HCT116 (cell line): ENCODE data around the gene RTL10. TPM values are rescaled to one million over a fixed set of nuclear protein-coding genes. Genes with fewer than 3 reads are reported as not detected.

Experiments used
- ATAC-seq: fragments of 200-7000 bp; cut with Tn5 transposase; 2 replicates; pipeline ENCODE4 v1.9.1; 2020; ENCODE audit warnings: mild to moderate bottlenecking, moderate library complexity
- BruUV-seq: library from RNA; stranded (reverse); fragments of 400-500 nt; replicated peaks from 2 replicates; lab custom pipeline; 2021; lab: Mats Ljungman, UMichigan
- CTCF ChIA-PET: fragments of 300-600 bp; sonication (Branson Sonifier 250); formaldehyde crosslinking; loops from one replicate; lab custom pipeline; 2021; ENCODE audit warnings: antibody characterized with exemption; lab: Charles Lee
- POLR2A ChIA-PET: fragments of 300-600, 350-600 bp; sonication (Branson Sonifier 250); formaldehyde crosslinking; loops from one replicate; lab custom pipeline; 2021; ENCODE audit warnings: antibody characterized with exemption; lab: Charles Lee
- RAD21 ChIA-PET, 2 experiments: fragments of 300-600 bp; sonication (Branson Sonifier 250); formaldehyde crosslinking; loops; one replicate each; lab custom pipeline; 2023; ENCODE audit warnings: low total read pairs in 2 of 2; ENCODE audit not compliant: uncharacterized antibody in 2 of 2, unreplicated experiment in 2 of 2, low non-redundant PET in 1 of 2; lab: Charles Lee
- DNase-seq: peaks from one replicate; pipeline ENCODE4 v3.0.0-alpha.2; 2010; ENCODE audit warnings: low read depth, low spot score
- H2AFZ ChIP-seq: fragments of 200-600 bp; shearing (Covaris generic), sonication (generic); 2 replicates; pipeline ENCODE4 v1.6.1; 2017; ENCODE audit warnings: low read depth, mixed run types, mixed read lengths, antibody characterized with exemption, low read length; ENCODE audit not compliant: poor library complexity, severe bottlenecking
- H3K27ac ChIP-seq: 2 replicates; pipeline ENCODE4 v1.5.1; 2012; ENCODE audit warnings: low read depth, low read length
- H3K27me3 ChIP-seq: fragments of 200-600 bp; sonication (generic); 2 replicates; pipeline ENCODE4 v1.6.1; 2016; ENCODE audit warnings: mixed run types, low read length, mixed read lengths; ENCODE audit not compliant: insufficient read depth
- H3K36me3 ChIP-seq, 2 experiments: fragments of 200-500 bp in 1 of 2; fragments of 200-600 bp in 1 of 2; sonication (Bioruptor generic) in 1 of 2; sonication (generic) in 1 of 2; 2 replicates each; pipeline versions ENCODE4 v1.5.1 to v1.6.1; 2014 to 2016; ENCODE audit warnings: low read length in 2 of 2, inconsistent platforms in 1 of 2, mixed read lengths in 1 of 2, mixed run types in 1 of 2; ENCODE audit not compliant: insufficient read depth in 2 of 2, control insufficient read depth in 1 of 2
- H3K4me1 ChIP-seq, 2 experiments: fragments of 200-600 bp in 1 of 2; sonication (generic) in 1 of 2; 2 replicates each; pipeline versions ENCODE4 v1.5.1 to v1.6.1; 2012 to 2017; ENCODE audit warnings: low read length in 2 of 2, inconsistent platforms in 1 of 2, mild to moderate bottlenecking in 1 of 2, mixed read lengths in 1 of 2, mixed run types in 1 of 2, moderate library complexity in 1 of 2; ENCODE audit not compliant: insufficient read depth in 2 of 2, control insufficient read depth in 1 of 2
- H3K4me2 ChIP-seq: fragments of 200-600 bp; sonication (generic); 2 replicates; pipeline ENCODE4 v1.6.1; 2017; ENCODE audit warnings: mixed run types, low read length, mixed read lengths
- H3K4me3 ChIP-seq, 2 experiments: fragments of 200-600 bp in 1 of 2; sonication (generic) in 1 of 2; replicated peaks in 1 of 2; 2 replicates each; pipeline ENCODE4 v1.5.1; 2011 to 2016; ENCODE audit warnings: low read length in 2 of 2, control low read depth in 1 of 2, low read depth in 1 of 2, mild to moderate bottlenecking in 1 of 2, mixed read lengths in 1 of 2, mixed run types in 1 of 2
- H3K79me2 ChIP-seq: fragments of 200-600 bp; sonication (generic); 2 replicates; pipeline ENCODE4 v1.6.1; 2017; ENCODE audit warnings: mild to moderate bottlenecking, mixed run types, low read length, moderate library complexity, mixed read lengths; ENCODE audit not compliant: insufficient read depth
- H3K9ac ChIP-seq: fragments of 200-600 bp; sonication (generic); 2 replicates; pipeline ENCODE4 v1.6.1; 2016; ENCODE audit warnings: low read length, mixed read lengths
- H3K9me2 ChIP-seq: fragments of 200-600 bp; sonication (generic), shearing (Covaris generic); 2 replicates; pipeline ENCODE4 v1.6.1; 2017; ENCODE audit warnings: mixed run types, mild to moderate bottlenecking, moderate library complexity; ENCODE audit not compliant: insufficient read depth
- H3K9me3 ChIP-seq, 2 experiments: fragments of 200-500 bp in 1 of 2; fragments of 200-600 bp in 1 of 2; sonication (Bioruptor generic) in 1 of 2; sonication (generic) in 1 of 2; 2 replicates each; pipeline ENCODE4 v1.6.1; 2014 to 2017; ENCODE audit warnings: low read length in 2 of 2, mixed read lengths in 2 of 2, inconsistent platforms in 1 of 2, low read depth in 1 of 2, mild to moderate bottlenecking in 1 of 2, mixed run types in 1 of 2, moderate library complexity in 1 of 2; ENCODE audit not compliant: control insufficient read depth in 1 of 2, insufficient read depth in 1 of 2
- H4K20me1 ChIP-seq: fragments of 200-600 bp; sonication (generic), shearing (Covaris generic); 2 replicates; pipeline ENCODE4 v1.6.1; 2017; ENCODE audit warnings: mixed run types, mild to moderate bottlenecking, moderate library complexity; ENCODE audit not compliant: insufficient read depth
- CBX3 ChIP-seq: IDR thresholded peaks from 2 replicates; pipeline ENCODE4 v1.6.1; 2012; ENCODE audit warnings: low read depth
- EGR1 ChIP-seq: IDR thresholded peaks from 2 replicates; pipeline ENCODE4 v1.6.1; 2012; ENCODE audit warnings: low read depth
- ELF1 ChIP-seq: IDR thresholded peaks from 2 replicates; pipeline ENCODE4 v1.6.1; 2012; ENCODE audit warnings: low read depth, borderline replicate concordance
- EZH2 ChIP-seq: fragments of 200-600 bp; sonication (generic); IDR thresholded peaks from 2 replicates; pipeline ENCODE4 v1.6.1; 2017; ENCODE audit warnings: antibody characterized with exemption, mixed run types
- EZH2phosphoT487 ChIP-seq: fragments of 200-600 bp; IDR thresholded peaks from 2 replicates; pipeline ENCODE4 v1.6.1; 2018; ENCODE audit warnings: antibody characterized with exemption, borderline replicate concordance
- FOSL1 ChIP-seq: IDR thresholded peaks from 2 replicates; pipeline ENCODE4 v1.6.1; 2012; ENCODE audit warnings: low read depth
- JUND ChIP-seq: IDR thresholded peaks from 2 replicates; pipeline ENCODE4 v1.6.1; 2012
- POLR2A ChIP-seq: IDR thresholded peaks from 2 replicates; pipeline ENCODE4 v1.7.0; 2011; ENCODE audit warnings: borderline replicate concordance; ENCODE audit not compliant: insufficient read depth, insufficient read length; ENCODE audit errors: extremely low read depth
- POLR2AphosphoS5 ChIP-seq: IDR thresholded peaks from 2 replicates; pipeline ENCODE4 v1.6.1; 2011; ENCODE audit warnings: mild to moderate bottlenecking, low read depth, low read length, moderate library complexity
- RAD21 ChIP-seq: IDR thresholded peaks from 2 replicates; pipeline ENCODE4 v1.6.1; 2012; ENCODE audit warnings: low read depth, mild to moderate bottlenecking
- REST ChIP-seq: IDR thresholded peaks from 2 replicates; pipeline ENCODE4 v1.6.1; 2012; ENCODE audit warnings: low read depth
- SIN3A ChIP-seq: IDR thresholded peaks from 2 replicates; pipeline ENCODE4 v1.6.1; 2012; ENCODE audit warnings: low read depth
- SRF ChIP-seq: IDR thresholded peaks from 2 replicates; pipeline ENCODE4 v1.6.1; 2012; ENCODE audit warnings: low read depth
- TCF7L2 ChIP-seq: IDR thresholded peaks from 2 replicates; pipeline ENCODE4 v1.7.0; 2011; ENCODE audit warnings: borderline replicate concordance, inconsistent platforms; ENCODE audit not compliant: insufficient read depth, insufficient read length; ENCODE audit errors: extremely low read depth
- ZFX ChIP-seq: fragments of 450-650 bp; IDR thresholded peaks from 2 replicates; pipeline ENCODE4 v1.6.1; 2017
- intact Hi-C: fragments of 100-400 bp; cut with micrococcal nuclease; formaldehyde crosslinking; loops from 2 replicates; pipeline ENCODE4 v1.10.0; 2022
- total RNA-seq: library from RNA; stranded (reverse); gene quantifications from one replicate; pipeline ENCODE4 v1.2.1, GENCODE V29; 2021; ENCODE audit not compliant: unreplicated experiment
- TF ChIP-seq, protein P1 (sequence below): IDR thresholded peaks from 2 replicates; pipeline ENCODE4 v1.6.1; 2012
- TF ChIP-seq, protein P2 (sequence below): IDR thresholded peaks from 2 replicates; pipeline ENCODE4 v1.6.1; 2012
- TF ChIP-seq, protein P3 (sequence below): IDR thresholded peaks from 2 replicates; pipeline ENCODE4 v1.6.1; 2011; ENCODE audit warnings: mild to moderate bottlenecking, low read length, moderate library complexity; ENCODE audit not compliant: insufficient replicate concordance; ENCODE audit errors: extremely low read depth

The RTL10 gene
- total RNA-seq, 1 experiment from 2014 or later, result 24.6 TPM

DNA sequence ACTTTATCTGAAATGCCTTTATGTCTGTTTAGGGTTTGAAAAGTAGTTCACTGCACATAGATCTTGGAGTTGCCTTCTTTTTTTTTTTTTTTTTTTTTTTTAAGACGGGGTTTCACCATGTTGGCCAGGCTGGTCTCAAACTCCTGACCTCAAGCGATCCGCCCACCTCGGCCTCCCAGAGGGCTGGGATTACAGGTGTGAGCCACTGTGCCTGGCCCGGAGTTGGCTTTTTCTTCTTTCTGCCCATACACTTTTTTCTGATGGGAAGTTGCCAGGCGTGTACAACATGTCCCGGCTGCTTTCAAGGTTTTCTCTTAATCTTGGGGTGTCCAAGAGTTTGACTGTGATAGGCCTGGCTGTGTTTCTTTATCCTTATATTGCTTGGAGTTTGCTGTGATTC lies 12.9 kb upstream of the RTL10 start:
- Histone ChIP-seq H3K36me3 (no peaks in the 10 kb centered on the region), H3K27me3 (no peaks in the 10 kb centered on the region), H3K9me3 (no peaks in the 10 kb centered on the region), H3K4me3 (no peak overlapping the region), H3K27ac (no peak overlapping the region), H3K9me2 (no peaks in the 10 kb centered on the region), H2AFZ (no peak overlapping the region), H4K20me1 (no peaks in the 10 kb centered on the region), H3K4me1 (no peaks in the 10 kb centered on the region), H3K9ac (no peak overlapping the region), H3K4me2 (no peak overlapping the region), H3K79me2 (no peaks in the 10 kb centered on the region)
- ChIA-PET RAD21 (no interaction called here), POLR2A (interaction anchor here (1.5 kb wide), 1 partner anchor 12 kb away, joined by 6 read pairs; no protein-coding TSS in a partner anchor), CTCF (no interaction called here)
- intact Hi-C loops, result no loop called here
- ATAC-seq (no peak), DNase-seq (no peak)
- TF ChIP-seq EZH2phosphoT487 (no peak), ELF1 (no peak), JUND (no peak), TCF7L2 (no peak), RAD21 (no peak), EGR1 (no peak), EZH2 (no peak), SIN3A (no peak), FOSL1 (no peak), CBX3 (no peak), POLR2A (no peak), SRF (no peak), REST (no peak), ZFX (no peak), POLR2AphosphoS5 (no peak)
- TF ChIP-seq, protein P1, sequence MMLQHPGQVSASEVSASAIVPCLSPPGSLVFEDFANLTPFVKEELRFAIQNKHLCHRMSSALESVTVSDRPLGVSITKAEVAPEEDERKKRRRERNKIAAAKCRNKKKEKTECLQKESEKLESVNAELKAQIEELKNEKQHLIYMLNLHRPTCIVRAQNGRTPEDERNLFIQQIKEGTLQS, result no peak
- TF ChIP-seq, protein P2, sequence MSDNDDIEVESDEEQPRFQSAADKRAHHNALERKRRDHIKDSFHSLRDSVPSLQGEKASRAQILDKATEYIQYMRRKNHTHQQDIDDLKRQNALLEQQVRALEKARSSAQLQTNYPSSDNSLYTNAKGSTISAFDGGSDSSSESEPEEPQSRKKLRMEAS, result no peak
- TF ChIP-seq, protein P3, sequence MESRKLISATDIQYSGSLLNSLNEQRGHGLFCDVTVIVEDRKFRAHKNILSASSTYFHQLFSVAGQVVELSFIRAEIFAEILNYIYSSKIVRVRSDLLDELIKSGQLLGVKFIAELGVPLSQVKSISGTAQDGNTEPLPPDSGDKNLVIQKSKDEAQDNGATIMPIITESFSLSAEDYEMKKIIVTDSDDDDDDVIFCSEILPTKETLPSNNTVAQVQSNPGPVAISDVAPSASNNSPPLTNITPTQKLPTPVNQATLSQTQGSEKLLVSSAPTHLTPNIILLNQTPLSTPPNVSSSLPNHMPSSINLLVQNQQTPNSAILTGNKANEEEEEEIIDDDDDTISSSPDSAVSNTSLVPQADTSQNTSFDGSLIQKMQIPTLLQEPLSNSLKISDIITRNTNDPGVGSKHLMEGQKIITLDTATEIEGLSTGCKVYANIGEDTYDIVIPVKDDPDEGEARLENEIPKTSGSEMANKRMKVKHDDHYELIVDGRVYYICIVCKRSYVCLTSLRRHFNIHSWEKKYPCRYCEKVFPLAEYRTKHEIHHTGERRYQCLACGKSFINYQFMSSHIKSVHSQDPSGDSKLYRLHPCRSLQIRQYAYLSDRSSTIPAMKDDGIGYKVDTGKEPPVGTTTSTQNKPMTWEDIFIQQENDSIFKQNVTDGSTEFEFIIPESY, result no peak
- BruUV-seq, result no TSS peak
